HG03521 (cell line): ENCODE results near the gene SP140.

ENCODE experiments used
- ATAC-seq: cut with Tn5 transposase; IDR thresholded peaks from one replicate; pipeline ENCODE4 v1.9.1; 2021; ENCODE audit warnings: mild to moderate bottlenecking, moderate library complexity; ENCODE audit not compliant: unreplicated experiment

Gene SP140

DNA sequence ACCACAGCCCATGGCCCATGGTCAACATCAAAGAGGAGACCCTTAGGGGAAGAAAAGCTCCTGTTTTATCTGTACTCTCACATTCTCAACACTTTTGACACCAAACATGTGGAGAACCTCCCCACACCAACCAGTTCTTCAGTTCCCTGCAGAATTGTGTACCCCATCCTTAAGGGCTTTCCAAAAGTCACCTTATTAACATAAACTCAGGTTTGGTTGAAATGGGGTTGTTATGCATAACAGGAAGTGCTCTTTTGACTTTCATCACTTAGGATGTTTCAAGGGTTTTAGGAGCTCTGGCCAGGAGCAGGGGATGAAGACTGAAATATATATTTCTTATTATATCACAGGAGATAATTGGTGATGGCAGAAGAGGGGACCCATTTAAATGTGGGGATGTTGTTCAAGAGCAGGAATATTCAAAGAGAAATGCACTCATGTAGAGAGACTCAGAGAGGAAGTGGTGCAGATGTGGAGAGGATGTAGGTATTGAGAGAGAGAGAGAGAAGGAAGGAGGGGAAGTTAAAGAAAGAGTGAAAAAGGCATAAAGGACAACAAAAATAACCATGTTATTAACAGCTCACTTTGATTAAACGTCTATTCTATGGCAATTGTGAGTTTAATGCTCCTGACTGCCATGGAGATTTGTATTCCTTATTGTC lies 136.6 kb downstream of the SP140 start:
- no peak for ATAC-seq
